Measurements from ENCODE around the gene ABCG5.

DNA sequence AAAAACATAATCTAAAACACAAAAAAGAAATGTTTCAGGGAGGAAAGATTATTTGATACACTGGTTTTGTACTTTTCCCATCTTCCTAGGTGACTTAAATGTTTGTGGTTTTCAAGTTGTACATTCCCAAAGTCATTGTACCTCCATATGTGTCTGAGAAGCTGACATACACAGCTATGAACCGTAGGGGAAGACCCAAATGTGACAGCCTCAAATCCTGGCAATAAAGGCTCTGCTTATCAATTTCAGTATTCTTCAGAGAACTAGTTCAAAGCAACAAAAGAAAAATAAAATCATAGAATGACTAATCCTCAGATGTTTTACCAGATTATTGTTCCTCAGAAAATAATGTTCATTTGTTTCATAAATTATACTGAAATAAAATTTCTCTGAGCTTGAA, 62.3 kb downstream of the ABCG5 start:
- TF ChIP-seq, protein P1, sequence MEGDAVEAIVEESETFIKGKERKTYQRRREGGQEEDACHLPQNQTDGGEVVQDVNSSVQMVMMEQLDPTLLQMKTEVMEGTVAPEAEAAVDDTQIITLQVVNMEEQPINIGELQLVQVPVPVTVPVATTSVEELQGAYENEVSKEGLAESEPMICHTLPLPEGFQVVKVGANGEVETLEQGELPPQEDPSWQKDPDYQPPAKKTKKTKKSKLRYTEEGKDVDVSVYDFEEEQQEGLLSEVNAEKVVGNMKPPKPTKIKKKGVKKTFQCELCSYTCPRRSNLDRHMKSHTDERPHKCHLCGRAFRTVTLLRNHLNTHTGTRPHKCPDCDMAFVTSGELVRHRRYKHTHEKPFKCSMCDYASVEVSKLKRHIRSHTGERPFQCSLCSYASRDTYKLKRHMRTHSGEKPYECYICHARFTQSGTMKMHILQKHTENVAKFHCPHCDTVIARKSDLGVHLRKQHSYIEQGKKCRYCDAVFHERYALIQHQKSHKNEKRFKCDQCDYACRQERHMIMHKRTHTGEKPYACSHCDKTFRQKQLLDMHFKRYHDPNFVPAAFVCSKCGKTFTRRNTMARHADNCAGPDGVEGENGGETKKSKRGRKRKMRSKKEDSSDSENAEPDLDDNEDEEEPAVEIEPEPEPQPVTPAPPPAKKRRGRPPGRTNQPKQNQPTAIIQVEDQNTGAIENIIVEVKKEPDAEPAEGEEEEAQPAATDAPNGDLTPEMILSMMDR (conservative IDR thresholded peaks at IDR 0.05; ENCODE audit: low read length), result no peak
- TF ChIP-seq EZH2phosphoT487 (IDR thresholded peaks at IDR 0.05; ENCODE audit: borderline replicate concordance), result no peak
